ENCODE data around the gene KRT39. TPM values are rescaled to one million over a fixed set of nuclear protein-coding genes. Genes with fewer than 3 reads are reported as not detected.
A peak's percentile ranks its signal among the peaks of the same experiment; 100 is the strongest.

KRT39 gene
- polyA plus RNA-seq, 1 donor (not counting 4 experiments of a cell fraction or from before 2014, with no cell fraction given): not detected

- Histone ChIP-seq H3K9me3 (ENCODE audit: control insufficient read depth, low read depth, low read length) (no peaks in the 10 kb centered on the region), H3K27ac (ENCODE audit: control insufficient read depth, insufficient read depth, low read length) (no peak overlapping the region), H2AFZ (ENCODE audit: control insufficient read depth, low read length) (peak overlapping the region; percentile 68), H3K9me1 (ENCODE audit: control insufficient read depth, extremely low read depth, insufficient read depth, low read length) (no peaks in the 10 kb centered on the region), H3K4me2 (ENCODE audit: control insufficient read depth, extremely low read depth, insufficient read depth, low read depth, low read length) (peak overlapping the region; percentile 74), H3K27me3 (ENCODE audit: control insufficient read depth, extremely low read depth, insufficient read depth, low read length) (no peaks in the 10 kb centered on the region), H3K9ac (ENCODE audit: control insufficient read depth, extremely low read depth, insufficient read depth, low read length) (peak overlapping the region; percentile 35), H3K79me2 (ENCODE audit: control insufficient read depth, insufficient read depth, low read length) (no peaks in the 10 kb centered on the region), H3K4me1 (ENCODE audit: control insufficient read depth, extremely low read depth, insufficient read depth, low read length) (peaks cover 11% of the 10 kb centered on the region), H3K4me3 (ENCODE audit: control insufficient read depth in 2 of 3, extremely low read depth in 1 of 3, insufficient read depth in 2 of 3, low read depth in 1 of 3, low read length in 3 of 3) (peak overlapping the region in 1 of 3 experiments; percentile 15), H4K20me1 (ENCODE audit: control insufficient read depth, extremely low read depth, insufficient read depth, low read length) (no peaks in the 10 kb centered on the region), H3K36me3 (ENCODE audit: control insufficient read depth in 2 of 2, extremely low read depth in 1 of 2, insufficient read depth in 2 of 2, low read length in 2 of 2) (no peaks in the 10 kb centered on the region)
- FAIRE-seq: peak; percentile 55
- dilution Hi-C loops (cut with MboI; ENCODE audit: extremely low pct_ligation_motif_present, low sequenced_read_pairs): no loop called here
- no peak for DNase-seq (ENCODE audit: low read depth, low spot score)
- no peak for TF ChIP-seq CTCF (optimal IDR thresholded peaks at IDR 0.05 in 1 of 3, IDR thresholded peaks at IDR 0.05 in 1 of 3, conservative IDR thresholded peaks at IDR 0.05 in 1 of 3; ENCODE audit: extremely low read depth in 1 of 3, insufficient read depth in 2 of 3, low read length in 3 of 3)
- TF ChIP-seq EZH2 (IDR thresholded peaks at IDR 0.05; ENCODE audit: low read length): no peak
These were observed 40.4 kb downstream of the KRT39 start for GRCh38 chr17:40926341-40926740.

GRCh38 chr17:40922239-40922638 lies 44.5 kb downstream of the KRT39 start:
- Histone ChIP-seq H3K4me1 (ENCODE audit: control insufficient read depth, extremely low read depth, insufficient read depth, low read length) (peaks cover 11% of the 10 kb centered on the region), H3K4me2 (ENCODE audit: control insufficient read depth, extremely low read depth, insufficient read depth, low read depth, low read length) (no peak overlapping the region), H3K9ac (ENCODE audit: control insufficient read depth, extremely low read depth, insufficient read depth, low read length) (peak overlapping the region; percentile 2), H3K9me3 (ENCODE audit: control insufficient read depth, low read depth, low read length) (no peaks in the 10 kb centered on the region), H3K27me3 (ENCODE audit: control insufficient read depth, extremely low read depth, insufficient read depth, low read length) (no peaks in the 10 kb centered on the region), H4K20me1 (ENCODE audit: control insufficient read depth, extremely low read depth, insufficient read depth, low read length) (no peaks in the 10 kb centered on the region), H3K9me1 (ENCODE audit: control insufficient read depth, extremely low read depth, insufficient read depth, low read length) (no peaks in the 10 kb centered on the region), H3K4me3 (ENCODE audit: control insufficient read depth in 2 of 3, extremely low read depth in 1 of 3, insufficient read depth in 2 of 3, low read depth in 1 of 3, low read length in 3 of 3) (no peak overlapping the region), H2AFZ (ENCODE audit: control insufficient read depth, low read length) (peak overlapping the region; percentile 27), H3K79me2 (ENCODE audit: control insufficient read depth, insufficient read depth, low read length) (no peaks in the 10 kb centered on the region), H3K27ac (ENCODE audit: control insufficient read depth, insufficient read depth, low read length) (peak overlapping the region; percentile 45), H3K36me3 (ENCODE audit: control insufficient read depth in 2 of 2, extremely low read depth in 1 of 2, insufficient read depth in 2 of 2, low read length in 2 of 2) (no peaks in the 10 kb centered on the region)
- no peak for DNase-seq (ENCODE audit: low read depth, low spot score)
- TF ChIP-seq EZH2 (IDR thresholded peaks at IDR 0.05; ENCODE audit: low read length) (no peak), CTCF (optimal IDR thresholded peaks at IDR 0.05 in 1 of 3, IDR thresholded peaks at IDR 0.05 in 1 of 3, conservative IDR thresholded peaks at IDR 0.05 in 1 of 3; ENCODE audit: extremely low read depth in 1 of 3, insufficient read depth in 2 of 3, low read length in 3 of 3) (no peak)
- FAIRE-seq: peak; percentile 96
- dilution Hi-C loops (cut with MboI; ENCODE audit: extremely low pct_ligation_motif_present, low sequenced_read_pairs): no loop called here
